KBM-7 (cell line): ENCODE measurements around the gene PLTP.
"Not testable (repeated sequence)": the region's sequence is repeated elsewhere in the genome, so short reads cannot be mapped to it uniquely, and the experiment has no call there.

Experiments
- DNase-seq: peaks from one replicate; pipeline ENCODE4 v3.0.0-alpha.2; 2015
- in situ Hi-C: fragments of 300-500 bp; cut with MboI; formaldehyde crosslinking; loops from 2 replicates; pipeline ENCODE4 v1.14.3; 2020; ENCODE audit warnings: low sequenced_read_pairs, low pct_unique_long_range_greater_than_20kb, mixed read lengths

Gene PLTP

DNA sequence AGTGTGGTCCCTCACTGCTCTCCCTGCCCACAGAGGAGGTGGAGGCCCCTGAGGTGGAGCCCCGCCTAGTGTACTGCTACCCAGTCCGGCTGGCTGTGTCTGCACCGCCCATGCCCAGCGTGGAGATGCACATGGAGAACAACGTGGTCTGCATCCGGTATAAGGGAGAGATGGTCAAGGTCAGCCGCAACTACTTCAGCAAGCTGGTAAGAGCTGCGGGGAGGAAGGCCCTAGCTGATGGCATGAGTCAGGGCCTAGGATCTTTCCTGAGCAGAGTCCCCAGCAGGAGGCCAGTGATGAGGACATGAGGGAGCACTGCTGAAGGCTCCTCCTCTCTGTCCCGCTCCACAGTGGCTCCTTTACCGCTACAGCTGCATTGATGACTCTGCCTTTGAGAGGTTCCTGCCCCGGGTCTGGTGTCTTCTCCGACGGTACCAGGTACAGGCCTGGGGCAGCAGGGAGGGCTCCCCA is 33.8 kb upstream of the PLTP start:
- DNase-seq: no peak
- in situ Hi-C loops: no loop called here

DNA sequence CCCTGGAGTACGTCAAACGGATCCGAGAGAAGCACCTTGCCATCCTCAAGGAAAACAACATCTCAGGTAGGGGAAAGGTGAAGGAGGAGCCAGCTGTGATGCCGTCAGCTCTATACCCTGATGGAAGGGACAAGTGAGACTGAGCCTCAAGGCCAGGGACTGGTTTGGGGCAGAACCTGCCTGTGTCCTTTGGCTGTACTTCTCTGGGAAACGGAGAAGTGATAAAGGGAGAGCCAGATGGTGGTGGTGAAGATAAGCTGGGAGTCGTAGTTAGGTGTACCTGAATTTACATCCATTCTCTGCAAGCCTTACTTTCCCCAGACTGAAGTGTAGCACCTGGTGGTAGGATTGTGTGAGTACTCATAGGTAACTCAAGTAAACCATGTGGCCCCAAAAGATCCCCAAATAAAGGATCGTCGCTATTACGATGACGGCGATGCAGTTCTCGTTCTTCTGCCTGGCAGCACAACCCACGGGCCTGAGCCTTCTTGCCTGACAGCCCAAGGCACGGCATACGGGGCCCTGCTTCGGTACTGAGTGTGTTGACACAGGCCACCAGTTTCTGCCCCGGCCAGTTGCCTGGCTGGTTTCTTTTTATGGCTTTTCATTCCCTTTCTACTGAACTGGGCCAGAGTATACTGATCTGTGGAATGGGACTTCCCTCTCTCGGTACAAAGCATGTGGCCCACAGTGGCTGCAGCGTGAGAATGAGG is 33.2 kb upstream of the PLTP start:
- in situ Hi-C loops: no loop called here
- DNase-seq: no peak

DNA sequence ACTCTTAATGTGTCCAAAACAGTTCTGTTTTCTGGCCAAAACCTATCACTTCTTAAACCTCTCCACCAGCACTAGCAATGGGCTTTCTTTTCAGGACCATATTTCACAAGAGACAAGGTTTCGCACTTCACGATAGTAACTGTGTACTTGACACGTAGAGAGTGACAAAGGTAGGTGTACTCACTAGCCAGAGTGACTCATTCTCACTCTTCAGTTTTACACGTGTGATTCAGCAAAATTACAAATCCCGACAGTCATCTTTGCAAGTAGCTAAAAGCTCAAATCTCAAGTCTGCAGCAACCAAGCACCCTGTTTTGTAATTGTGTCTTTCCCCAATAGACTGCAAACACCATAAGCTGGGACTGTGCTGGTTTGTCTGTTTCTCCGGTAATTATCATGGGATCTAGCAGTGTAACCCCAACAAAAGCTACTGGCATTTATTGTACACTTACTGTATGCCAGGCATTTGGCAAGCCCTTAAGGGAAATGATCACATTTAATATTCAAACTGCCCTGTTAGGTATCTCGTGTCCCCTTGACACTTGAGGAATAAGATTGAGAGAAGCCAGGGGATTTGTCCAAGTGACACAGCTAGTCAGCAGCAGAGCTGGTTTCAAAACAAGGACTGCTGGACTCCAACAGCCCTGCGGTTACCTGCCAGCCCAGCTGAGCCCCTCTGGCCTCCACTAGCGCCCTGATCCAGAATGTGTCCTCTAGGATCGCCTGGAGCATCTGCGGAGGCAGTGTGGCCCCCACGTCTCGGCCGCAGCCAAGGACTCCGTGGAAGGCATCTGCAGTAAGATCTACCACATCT is 32.4 kb upstream of the PLTP start:
- DNase-seq: no peak
- in situ Hi-C loops: no loop called here

DNA sequence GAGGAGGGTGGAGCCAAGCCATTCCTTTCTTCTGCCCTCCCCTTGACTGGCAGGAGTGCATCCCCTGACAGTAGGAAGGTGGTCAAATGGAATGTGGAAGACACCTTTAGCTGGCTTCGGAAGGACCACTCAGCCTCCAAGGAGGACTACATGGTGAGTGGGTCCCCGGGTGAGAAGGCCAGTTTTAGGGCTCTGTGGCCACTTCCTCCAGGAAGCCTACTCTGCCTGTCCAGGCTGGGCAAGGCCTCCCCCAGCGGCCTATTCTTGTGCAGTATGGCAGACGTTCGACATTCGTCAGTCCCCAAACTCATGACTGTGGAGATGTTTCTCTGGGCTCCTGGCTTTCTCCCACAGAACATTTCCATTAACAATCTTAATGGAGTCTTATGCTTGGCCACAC is 31.7 kb upstream of the PLTP start:
- DNase-seq: no peak
- in situ Hi-C loops: no loop called here

DNA sequence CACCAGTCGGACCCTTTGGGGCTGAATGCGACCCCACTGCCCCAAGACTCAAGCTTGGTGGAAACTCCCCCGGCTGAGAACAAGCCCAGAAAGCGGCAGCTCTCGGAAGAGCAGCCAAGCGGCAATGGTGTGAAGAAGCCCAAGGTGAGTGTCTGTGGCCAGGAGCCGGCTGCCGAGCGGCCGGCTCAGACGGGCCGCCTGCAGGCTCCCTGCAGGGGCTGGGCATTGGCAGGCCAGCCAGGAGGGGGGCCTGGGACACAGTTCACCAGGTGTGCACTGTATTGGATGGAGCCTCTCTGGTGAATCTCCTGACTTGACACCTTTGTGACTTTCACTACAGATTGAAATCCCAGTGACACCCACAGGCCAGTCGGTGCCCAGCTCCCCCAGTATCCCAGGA is 28.5 kb upstream of the PLTP start:
- in situ Hi-C loops: no loop called here
- no peak for DNase-seq

DNA sequence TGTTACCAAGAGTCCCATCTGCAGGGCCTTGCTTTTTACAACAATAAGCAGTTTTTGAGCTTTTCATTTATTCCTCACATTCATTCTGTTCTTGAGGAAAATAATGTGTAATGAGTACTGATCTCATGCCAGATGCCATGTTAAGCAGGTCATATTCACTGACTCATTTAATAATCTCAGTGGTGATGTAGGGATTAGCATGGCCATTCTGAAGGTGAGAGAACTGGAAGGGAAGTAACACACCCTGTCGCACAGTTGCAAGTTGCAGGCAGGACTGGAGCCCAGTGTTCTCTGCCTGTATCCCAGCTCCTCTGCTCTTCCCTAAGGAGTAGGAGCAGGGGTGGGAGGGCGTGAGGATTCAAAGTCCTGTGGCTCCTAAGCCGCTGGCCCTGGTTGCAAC is 28.1 kb upstream of the PLTP start:
- DNase-seq: no peak
- in situ Hi-C loops: no loop called here

DNA sequence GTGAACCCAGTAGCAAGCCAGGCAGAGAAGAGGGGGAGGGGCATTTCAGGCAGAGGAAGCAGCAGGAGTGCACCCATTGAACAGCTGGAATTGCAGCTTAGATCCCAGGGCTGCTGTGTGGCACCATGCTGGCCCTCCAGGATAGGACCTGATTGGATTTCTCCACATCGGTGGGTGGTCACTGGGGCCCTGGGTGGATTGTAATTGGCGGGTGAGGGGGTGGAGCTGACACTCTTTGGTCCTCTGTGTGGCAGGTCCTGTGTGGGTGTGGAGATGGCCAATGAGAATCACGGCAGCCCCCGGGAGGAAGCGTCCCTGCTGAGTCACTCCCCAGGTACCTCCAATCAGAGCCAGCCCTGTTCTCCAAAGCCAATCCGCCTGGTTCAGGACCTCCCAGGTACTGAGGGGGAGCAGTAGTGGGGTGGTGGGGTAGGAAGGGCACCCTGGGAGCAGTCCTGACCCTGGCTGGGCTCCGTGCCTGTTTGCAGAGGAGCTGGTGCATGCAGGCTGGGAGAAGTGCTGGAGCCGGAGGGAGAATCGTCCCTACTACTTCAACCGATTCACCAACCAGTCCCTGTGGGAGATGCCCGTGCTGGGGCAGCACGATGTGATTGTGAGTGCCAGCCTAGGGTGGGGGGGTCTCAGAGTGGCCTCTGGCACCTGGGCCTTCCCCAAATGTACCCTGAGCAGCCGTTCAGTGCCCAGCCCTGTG is 26.9 kb upstream of the PLTP start:
- DNase-seq: no peak
- in situ Hi-C loops: no loop called here

DNA sequence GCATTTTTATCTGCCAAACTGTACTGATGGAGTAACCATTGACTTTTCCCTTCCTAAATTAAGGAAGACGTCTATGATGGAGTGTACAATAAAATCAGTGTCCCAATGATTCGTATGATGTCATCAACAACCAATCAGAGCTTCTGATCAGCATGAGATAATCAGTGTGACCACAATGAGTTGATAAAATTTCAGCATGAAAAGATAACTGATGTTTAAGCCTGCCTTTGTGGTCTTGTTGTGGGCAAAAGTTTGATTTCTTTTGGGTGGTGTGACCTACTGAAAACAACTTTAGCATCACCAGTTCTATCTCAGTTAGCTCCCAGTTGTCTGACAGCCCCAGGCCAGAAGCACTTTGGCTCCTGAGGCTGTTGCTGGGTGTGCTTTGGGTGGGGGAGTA is 25.8 kb upstream of the PLTP start:
- no peak for DNase-seq
- in situ Hi-C loops: no loop called here

DNA sequence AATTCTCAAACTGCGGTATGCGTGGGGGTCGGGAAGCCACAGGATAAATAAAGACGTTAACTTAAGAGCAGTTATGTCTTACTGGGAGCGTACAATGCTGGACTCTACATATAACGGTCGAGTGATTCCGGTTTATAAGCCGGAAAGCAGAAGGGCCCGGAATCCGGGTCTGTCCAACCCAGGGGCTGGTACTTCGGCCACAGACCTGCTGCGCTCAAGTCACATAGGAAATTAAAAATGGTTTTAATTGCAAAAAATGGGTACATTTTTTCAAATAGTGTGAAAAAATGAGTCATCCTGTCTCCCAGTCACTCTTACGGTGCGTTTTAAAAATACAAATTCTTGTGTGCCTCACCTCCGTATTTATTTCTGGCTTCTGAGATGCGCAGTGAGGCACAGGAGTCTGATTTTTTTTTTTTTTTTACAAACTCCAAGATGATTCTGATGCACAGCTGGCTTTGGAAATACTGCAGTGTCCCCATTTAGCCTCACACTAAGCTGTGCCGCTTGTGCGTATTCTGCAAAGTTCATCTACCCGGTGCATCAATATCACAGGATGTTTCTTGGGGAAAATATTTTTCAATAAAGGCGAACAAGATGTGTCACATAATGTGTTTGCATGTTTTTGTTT is 23.6 kb upstream of the PLTP start:
- in situ Hi-C loops: no loop called here
- no peak for DNase-seq

DNA sequence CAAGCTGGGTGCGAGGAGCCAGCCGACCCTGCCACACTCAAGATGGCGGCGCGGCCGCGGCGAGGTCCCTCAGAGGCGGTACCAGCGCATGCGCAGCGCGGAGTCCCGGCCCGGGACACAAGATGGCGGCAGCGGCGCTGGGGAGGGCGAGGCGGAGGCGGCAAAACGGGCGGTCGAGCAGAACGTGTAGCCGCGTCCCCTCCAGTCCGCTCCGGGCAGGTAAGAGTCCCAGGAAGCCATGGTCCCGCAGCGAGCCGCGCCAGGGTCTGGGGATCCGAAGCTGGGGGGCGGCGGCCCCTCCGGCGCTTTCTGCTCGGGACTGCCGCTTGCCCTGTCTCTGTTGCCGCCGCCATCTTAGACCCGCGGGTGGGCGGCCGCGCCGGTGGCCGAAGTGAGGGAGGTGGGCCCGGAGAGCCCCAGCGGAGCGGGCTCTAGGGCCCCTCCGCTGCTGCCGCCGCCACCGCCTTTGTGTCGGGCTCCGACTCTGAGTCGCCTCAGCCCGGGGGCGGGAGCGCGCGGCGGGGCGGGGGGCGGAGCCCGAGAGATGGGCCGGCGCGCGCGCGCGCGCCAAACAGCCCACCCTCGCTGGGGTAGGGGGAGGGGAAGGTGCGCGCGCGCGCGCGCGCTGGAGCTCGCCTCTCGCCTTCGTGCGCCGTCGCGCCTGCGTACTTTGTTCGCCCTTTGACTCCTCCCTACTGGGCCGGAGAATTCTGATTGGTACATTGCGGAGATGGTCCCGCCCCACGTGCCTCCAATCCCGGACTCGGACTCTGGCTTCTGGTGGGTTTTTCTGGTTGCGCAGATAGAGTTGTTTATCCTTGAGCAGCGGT is 22.8 kb upstream of the PLTP start, which contains the start of gene PCIF1:
Gene PCIF1 (plus strand): TSS at position 98 of the 830 bp plus-strand sequence. CDS start 4,317 bp downstream, outside the sequence.
- in situ Hi-C loops: no loop called here
- DNase-seq: peak; percentile 98

DNA sequence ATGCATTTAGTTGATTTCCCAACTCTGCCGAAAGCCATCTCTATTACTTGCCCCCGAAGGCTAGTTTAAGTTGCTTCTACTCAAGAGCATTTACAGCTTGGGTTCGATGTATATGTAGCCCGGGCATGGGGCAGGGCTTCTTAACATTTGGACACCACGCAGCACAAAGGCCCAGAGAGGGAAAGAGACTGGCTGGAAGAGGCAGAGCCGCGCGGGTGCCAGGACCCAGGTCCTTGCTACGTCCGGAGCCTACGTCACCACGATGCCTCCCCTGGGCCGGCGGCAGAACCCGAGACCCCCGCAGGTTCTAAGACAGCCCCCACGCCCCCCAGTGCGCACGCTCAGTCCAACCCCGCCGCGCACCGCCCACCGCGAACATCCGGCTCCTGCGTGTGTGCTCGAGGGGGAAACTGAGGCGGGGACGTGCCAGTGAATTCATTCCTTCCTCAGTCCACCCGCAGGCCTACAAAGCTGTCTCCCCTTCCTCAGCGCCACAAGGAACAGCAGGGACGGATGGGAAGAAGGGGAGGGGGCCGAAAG is 22.2 kb upstream of the PLTP start:
- DNase-seq: no peak
- in situ Hi-C loops: no loop called here

DNA sequence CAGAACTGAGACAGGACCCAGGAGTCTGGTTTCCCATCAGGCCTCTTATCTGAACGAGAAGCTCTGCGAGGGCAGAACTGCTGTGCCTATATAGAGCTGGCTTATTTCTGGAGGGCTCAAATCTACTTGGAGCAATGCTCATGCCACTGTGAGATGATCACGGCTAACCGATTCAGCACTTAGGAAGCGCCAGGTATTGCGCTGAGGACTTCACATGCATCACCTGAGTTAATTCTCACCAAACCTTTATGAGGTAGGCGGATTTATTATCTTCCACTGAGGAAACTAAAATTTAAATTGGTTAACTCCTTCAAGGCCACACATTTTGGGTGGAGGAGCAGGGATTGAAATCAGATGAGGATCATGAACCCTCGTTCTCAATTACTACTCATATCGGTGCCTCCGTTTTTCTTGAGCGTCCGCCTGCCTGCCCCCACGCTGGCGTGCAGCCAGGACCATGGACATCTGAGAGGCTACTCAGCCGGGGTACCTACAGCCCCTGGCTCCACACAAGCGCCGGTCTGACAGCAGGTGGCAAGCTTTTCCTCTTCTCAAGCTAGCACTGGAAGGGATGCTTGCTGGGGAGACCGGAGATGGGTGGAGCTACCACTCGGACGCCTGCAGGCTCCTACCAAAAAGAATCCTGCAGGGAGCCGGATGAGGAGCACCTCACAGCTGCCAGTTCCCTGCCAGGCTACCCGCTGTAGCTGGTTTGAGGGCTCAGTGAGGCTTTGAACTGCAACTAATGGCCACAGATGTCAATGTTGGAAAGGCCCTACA is 21.5 kb upstream of the PLTP start:
- peak; percentile 79 for DNase-seq
- in situ Hi-C loops: no loop called here

DNA sequence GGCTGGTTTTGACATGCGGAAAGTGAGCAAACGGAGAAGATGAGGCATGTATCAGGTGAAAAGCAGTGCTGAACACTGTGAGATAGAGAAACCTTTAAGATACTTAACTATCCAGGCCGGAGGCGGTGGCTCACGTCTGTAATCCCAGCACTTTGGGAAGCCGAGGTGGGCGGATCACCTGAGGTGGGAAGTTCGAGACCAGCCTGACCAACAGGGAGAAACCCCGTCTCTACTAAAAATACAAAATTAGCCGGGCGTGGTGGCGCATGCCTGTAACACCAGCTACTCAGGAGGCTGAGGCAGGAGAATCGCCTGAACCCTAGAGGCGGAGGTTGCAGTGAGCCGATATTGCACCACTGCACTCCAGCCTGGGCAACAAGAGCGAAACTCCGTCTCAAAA is 19.7 kb upstream of the PLTP start:
- in situ Hi-C loops: not testable (repeated sequence)

DNA sequence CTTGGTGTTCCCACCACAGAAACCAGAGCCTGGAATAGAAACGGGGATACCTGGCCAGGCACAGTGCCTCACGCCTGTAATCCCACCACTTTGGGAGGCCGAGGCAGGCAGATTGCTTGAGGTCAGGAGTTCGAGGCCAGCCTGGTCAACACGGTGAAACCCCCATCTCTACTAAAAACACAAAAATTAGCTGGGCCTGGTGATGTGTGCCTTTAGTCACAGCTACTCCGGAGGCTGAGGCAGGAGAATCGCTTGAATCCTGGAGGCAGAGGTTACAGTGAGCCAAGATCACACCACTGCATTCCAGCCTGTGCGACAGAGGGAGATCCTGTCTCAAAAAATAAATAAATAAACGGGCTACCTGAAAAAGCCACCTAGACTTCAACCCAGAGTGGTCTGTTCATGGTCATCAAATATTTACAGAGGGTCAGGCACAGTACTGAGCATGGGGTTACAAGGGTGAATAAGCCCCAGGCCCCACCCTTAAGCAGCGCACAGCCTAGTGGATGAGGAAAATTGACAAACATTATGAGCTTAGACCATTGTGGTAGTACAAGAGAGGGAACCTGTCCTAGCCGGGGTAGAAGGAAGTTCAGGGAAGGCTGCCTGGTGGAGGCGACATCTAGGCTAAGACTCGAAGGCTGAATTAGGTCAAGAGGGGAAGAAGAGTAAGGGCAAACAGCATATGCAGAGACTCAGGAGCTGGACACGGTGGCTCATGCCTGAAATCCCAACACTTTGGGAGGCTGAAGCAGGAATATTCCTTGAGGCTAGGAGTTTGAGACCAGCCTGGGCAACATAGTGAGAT is 15.3 kb upstream of the PLTP start:
- DNase-seq: no peak
- in situ Hi-C loops: no loop called here

More for the DNA sequence above, 19.7 kb upstream of the PLTP start:
- not testable (repeated sequence) for DNase-seq

DNA sequence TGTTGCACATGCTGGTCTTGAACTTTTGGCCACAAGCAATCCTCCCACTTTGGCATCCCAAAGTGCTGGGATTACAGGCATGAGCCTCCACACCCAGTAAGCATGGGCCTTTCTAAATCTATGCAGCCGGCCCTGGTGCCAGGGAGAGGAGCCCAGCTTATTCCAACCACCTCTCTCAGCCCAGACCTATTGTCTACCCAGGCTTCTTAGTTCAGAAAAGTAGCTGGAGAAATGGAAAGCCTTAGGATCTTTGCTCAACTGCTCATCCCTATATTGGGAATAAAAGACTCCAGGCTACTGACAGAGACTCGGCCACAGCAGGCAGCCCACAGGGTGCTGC is 14.7 kb upstream of the PLTP start:
- in situ Hi-C loops: no loop called here
- no peak for DNase-seq

DNA sequence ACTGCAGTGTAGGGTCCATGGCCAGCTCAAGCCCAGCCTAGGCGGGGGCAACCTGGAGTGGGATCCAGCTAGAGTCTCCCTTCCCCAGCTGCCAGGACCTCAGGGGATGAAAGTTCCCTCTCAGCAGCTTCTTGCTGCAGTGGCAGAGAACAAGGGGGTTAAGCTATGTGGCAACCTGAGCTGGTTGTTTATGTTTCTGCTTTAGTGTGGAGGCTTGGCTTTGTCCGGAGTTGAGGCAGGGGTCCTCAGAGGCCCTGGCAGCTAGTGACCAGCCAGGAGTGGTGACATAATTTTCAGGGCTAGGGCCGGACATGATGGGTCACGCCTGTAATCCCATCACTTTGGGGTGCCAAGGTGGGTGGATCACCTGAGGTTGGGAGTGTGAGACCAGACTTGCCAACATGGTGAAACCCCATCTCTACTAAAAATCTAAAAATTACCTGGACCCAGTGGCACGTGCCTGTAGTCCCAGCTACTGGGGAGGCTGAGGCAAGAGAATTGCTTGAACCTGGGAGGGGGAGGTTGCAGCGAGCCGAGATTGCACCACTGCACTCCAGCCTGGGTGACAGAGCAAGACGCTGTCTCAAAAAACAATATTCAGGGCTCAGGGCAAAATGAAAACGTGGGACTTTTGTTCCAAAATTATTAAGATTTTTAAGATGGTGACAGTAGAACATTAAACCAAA is 14.0 kb upstream of the PLTP start:
- DNase-seq: no peak
- in situ Hi-C loops: no loop called here
